LNCAP (cell line): Measurements from ENCODE around the gene ADTRP.

Experiments used
- TF ChIP-seq, protein P1 (sequence below): fragments of 450-650 bp; IDR thresholded peaks from 2 replicates; pipeline ENCODE4 v1.5.1; 2017; ENCODE audit warnings: mild to moderate bottlenecking

The ADTRP gene

DNA sequence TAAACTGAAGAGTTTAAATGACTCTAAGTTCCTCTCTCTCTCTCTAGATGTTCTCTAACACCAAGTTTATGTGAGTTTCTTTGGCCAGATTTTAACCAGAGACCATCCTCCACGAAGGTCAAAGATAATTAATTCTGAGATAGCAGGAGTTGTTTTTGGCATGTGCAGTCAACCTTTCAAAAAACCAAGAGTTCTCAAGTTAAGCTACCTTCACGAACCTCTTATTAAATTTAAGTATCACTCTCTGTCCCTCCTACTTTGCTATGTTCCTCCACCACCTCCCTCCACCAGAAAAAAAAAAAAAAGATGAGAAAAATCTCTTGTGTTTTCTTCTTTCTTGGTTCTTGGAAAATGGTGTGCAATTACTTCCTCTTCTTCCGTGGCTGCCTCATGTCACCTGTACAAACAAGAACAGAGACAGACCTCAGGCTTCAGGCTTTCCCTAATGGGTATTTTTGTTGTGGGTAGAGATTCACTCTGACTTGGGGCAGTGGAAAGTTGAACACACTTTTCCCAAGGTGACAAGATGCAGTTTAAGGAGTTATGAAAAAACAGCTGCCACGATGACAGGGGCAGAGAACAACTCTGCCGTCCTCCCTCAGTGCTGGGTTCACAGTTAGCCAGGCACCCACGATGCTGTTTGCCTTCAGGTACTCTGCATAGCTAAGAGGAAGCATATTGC, 64.3 kb downstream of the ADTRP start:
- TF ChIP-seq, protein P1, sequence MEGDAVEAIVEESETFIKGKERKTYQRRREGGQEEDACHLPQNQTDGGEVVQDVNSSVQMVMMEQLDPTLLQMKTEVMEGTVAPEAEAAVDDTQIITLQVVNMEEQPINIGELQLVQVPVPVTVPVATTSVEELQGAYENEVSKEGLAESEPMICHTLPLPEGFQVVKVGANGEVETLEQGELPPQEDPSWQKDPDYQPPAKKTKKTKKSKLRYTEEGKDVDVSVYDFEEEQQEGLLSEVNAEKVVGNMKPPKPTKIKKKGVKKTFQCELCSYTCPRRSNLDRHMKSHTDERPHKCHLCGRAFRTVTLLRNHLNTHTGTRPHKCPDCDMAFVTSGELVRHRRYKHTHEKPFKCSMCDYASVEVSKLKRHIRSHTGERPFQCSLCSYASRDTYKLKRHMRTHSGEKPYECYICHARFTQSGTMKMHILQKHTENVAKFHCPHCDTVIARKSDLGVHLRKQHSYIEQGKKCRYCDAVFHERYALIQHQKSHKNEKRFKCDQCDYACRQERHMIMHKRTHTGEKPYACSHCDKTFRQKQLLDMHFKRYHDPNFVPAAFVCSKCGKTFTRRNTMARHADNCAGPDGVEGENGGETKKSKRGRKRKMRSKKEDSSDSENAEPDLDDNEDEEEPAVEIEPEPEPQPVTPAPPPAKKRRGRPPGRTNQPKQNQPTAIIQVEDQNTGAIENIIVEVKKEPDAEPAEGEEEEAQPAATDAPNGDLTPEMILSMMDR = no peak

DNA sequence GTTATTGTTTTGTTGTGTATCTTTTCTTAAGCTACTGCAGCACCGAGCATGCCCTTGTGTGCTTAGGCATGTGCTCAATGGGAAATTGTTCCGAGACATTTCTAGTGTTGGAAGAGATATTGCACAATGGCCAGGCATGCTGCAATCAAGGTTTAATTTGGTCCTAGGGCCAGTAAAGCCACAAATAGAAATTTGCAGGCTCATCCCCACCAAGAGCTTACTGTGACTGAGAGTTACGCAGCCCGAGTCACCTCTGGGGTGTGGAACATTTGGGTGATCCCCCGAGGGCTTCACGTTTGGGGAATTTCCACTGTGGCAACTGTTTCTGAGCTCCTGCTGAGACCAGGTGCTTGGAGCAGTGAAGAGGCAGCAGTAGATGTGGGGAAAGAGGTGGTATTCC, 65.8 kb downstream of the ADTRP start:
- TF ChIP-seq, protein P1 = no peak

DNA sequence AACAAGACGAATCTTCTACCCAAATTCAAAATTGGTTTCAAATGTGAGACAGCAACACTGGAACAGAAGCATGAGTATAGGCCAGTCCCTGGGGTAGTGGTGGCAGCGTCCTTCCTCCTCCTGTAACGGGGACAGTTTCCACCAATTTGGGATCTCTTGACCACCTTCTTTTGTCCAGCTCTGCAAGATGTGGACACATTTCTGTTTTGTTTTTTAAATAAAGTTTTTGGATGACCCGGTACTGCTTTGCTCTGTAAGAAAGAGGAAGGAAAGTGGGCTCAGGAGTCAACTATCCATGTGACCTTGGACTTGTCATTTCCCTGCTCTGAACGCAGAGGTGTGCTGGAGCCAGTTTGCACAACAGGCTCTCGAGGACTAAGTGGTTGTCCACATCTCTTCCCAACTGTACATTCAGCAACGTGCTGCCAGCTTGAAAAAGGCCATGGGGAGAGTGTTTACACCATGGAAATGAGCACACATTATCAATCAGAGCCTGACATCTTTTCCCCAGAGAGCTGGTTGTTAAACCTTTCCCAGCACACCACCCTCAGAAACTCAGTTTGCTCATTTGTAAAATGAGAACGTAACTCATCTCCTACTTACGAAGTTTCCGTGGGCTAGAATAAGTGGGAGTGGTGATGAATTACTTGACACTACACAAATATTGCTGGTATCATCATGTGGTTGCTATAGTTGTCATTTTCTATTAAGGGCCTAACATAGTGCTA, 66.5 kb downstream of the ADTRP start:
- TF ChIP-seq, protein P1 = no peak

DNA sequence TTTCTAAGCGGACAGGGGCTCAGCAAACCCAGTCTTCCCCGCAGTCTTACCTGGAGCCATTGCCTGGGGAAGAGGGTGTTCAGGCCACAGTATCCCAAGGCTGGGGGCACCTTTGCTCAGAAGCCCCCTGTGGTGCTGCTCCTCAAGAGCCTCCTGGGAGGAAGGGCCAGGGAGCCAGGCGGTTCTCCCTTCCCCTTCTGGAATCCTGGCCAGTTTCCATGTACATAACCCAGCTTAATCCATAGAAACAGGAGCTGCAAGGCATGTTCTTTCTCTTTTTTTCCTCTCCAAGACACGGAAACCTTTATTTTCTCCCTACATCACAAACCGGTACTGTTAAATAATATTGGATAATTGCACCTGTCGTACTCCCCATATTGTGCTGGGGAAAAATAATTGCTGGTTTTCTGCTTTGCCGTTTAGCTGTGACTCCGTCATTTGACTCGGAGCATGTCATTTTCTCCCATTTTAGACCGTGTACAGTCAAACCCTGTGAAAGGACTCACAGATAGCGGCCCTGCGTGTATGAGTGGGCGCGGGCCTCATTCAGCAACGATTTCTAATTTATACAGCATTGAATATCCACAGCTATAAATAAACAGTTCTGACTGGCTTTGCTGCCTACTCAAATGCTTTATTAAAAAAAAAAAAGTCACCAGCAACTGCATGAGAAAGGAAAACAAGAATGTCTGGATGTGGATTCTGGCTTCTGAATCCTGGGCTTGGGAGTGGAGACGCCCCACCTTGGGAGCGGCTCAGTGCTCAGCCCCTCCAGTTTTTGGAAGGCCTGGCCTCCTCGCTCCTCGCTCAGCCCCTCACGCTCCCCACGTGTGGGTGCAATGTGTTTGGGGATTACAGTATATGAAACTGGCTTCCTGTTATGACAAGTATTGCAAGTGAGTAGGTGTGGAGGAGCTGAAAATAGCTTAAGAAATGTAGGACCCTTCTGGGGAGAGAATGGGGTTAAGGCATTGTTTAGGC, 67.3 kb downstream of the ADTRP start:
- TF ChIP-seq, protein P1 = no peak

- TF ChIP-seq, protein P1 = no peak
Observed at GRCh38 chr6:11710311-11710761, 68.3 kb downstream of the ADTRP start.

- TF ChIP-seq, protein P1 = no peak
Observed at GRCh38 chr6:11706171-11706570, 72.4 kb downstream of the ADTRP start.

DNA sequence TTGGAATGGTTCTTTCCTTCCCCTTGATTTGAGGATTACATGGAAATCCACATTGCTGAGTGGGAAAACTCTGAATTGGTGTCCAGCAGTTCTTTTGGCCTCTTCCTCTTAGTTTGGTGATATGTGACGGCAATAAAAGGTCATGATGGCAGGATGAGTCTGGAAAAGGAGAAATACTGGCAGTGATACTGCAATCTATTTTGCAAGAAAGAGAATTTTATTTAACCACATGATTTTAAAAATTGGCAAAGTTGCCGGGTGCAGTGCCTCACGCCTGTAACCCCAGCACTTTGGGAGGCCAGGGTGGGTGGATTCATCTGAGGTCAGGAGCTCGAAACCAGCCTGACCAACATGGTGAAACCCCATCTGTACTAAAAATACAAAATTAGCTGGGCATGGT, 73.1 kb downstream of the ADTRP start:
- TF ChIP-seq, protein P1 = no peak
